Measurements from ENCODE around the gene ASIC2. TPM values are rescaled to one million over a fixed set of nuclear protein-coding genes. Genes with fewer than 3 reads are reported as not detected.
A peak's percentile ranks its signal among the peaks of the same experiment; 100 is the strongest.

The ASIC2 gene
- total RNA-seq, 1 experiment from 2014 or later, result not detected

- Mint-ChIP-seq H3K4me3 (ENCODE audit: unreplicated experiment) (no peak overlapping the region), H3K27me3 (ENCODE audit: insufficient read depth, unreplicated experiment) (no peaks in the 10 kb centered on the region), H3K4me1 (ENCODE audit: insufficient read depth, unreplicated experiment) (peaks cover 27% of the 10 kb centered on the region), H3K9me3 (ENCODE audit: unreplicated experiment) (no peaks in the 10 kb centered on the region), H3K36me3 (ENCODE audit: insufficient read depth, unreplicated experiment) (peaks cover 10% of the 10 kb centered on the region), H3K27ac (ENCODE audit: low read depth, unreplicated experiment) (no peak overlapping the region)
- ChIA-PET CTCF (interaction anchor here (0.6 to 1.5 kb wide), 3 partner anchors 17 to 736 kb away, joined by 3 to 5 read pairs (median 3); no protein-coding TSS in a partner anchor), POLR2A (no interaction called here)
- intact Hi-C loops (cut with micrococcal nuclease), result no loop called here
- no TSS peak for BruUV-seq (replicated peaks)
- no peak for DNase-seq (ENCODE audit: unreplicated experiment)
- TF ChIP-seq, protein P1, sequence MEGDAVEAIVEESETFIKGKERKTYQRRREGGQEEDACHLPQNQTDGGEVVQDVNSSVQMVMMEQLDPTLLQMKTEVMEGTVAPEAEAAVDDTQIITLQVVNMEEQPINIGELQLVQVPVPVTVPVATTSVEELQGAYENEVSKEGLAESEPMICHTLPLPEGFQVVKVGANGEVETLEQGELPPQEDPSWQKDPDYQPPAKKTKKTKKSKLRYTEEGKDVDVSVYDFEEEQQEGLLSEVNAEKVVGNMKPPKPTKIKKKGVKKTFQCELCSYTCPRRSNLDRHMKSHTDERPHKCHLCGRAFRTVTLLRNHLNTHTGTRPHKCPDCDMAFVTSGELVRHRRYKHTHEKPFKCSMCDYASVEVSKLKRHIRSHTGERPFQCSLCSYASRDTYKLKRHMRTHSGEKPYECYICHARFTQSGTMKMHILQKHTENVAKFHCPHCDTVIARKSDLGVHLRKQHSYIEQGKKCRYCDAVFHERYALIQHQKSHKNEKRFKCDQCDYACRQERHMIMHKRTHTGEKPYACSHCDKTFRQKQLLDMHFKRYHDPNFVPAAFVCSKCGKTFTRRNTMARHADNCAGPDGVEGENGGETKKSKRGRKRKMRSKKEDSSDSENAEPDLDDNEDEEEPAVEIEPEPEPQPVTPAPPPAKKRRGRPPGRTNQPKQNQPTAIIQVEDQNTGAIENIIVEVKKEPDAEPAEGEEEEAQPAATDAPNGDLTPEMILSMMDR (IDR thresholded peaks at IDR 0.05; ENCODE audit: unreplicated experiment), result no peak
Observed at GRCh38 chr17:33014751-33015150, 278.3 kb downstream of the ASIC2 start.

DNA sequence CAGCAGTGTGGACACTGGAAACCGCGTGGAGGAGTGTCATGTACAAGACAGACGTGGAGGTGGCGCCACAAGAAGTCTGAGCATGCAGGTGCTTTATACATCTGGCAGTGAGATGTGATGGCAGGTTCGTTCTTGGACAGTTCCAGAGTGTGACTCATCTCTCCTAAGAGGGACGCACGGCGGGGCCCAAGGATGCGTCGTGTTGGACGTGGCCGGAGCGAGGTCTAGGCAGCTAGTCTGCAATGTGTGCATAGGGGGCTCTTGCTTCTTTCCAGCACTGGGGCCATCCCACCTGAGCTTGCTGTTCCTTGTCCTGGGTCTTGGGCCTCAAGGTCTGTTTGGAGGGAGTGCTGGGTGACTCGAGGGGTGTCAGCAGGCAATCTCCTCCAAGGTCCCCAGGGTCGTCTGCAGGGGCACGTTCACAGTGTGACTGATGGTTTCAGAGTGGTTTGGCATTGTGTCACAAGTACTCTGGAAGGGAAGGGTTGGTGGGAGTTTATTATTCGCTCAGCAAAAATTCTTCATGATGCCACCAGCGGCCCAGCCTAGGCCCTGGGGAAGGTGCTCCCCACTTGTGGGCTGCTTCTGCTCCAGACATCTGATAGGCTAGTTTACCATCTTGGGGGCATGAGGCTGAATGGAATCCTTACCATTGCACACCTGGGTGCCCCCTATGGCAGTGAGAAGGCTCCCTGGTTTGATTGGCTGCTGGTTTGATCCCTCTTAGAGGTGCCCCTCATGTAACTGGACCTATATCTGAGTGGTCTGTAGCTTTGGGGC, 279.3 kb downstream of the ASIC2 start:
- H3K36me3 Mint-ChIP-seq (ENCODE audit: insufficient read depth, unreplicated experiment), result peaks cover 10% of the 10 kb centered on the region

DNA sequence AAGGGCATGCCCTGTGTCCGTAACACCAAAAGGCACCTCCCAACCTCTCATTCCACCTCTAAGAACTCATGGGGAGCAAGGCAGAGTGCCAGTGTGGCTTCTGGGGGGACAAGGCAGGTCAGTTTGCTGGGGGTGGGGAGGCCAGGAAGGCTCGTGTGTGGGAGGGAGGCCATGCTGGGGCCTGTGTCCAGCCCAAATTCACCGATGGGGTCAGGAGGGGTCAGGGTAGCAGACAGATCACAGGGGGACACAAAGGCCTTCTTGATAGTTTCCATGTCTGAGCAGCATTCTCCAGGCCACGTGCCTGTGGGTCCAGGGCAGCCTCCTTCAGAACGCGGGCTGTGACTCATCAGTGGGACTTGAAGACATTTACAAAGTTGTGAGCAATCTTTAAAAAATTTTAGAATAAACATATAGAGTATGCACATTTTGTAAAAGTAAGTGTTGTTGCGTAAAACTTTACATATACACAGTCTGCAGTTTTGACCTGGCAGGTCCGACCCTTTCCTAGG, 280.5 kb downstream of the ASIC2 start:
- TF ChIP-seq, protein P1 (IDR thresholded peaks at IDR 0.05; ENCODE audit: unreplicated experiment), result no peak
- POLR2A ChIA-PET, result no interaction called here
- H3K4me3 Mint-ChIP-seq (ENCODE audit: unreplicated experiment), result no peak overlapping the region
- peaks cover 10% of the 10 kb centered on the region for H3K36me3 Mint-ChIP-seq (ENCODE audit: insufficient read depth, unreplicated experiment)
- peaks cover 27% of the 10 kb centered on the region for H3K4me1 Mint-ChIP-seq (ENCODE audit: insufficient read depth, unreplicated experiment)
- no peaks in the 10 kb centered on the region for H3K27me3 Mint-ChIP-seq (ENCODE audit: insufficient read depth, unreplicated experiment)
- DNase-seq (ENCODE audit: unreplicated experiment), result peak; percentile 92
- intact Hi-C loops (cut with micrococcal nuclease), result no loop called here
- BruUV-seq (replicated peaks), result no TSS peak
- peak overlapping the region; percentile 90 for H3K27ac Mint-ChIP-seq (ENCODE audit: low read depth, unreplicated experiment)
- CTCF ChIA-PET, result interaction anchor here (5.0 kb wide), 1 partner anchor 14 kb away, joined by 22 read pairs; no protein-coding TSS in a partner anchor
- H3K9me3 Mint-ChIP-seq (ENCODE audit: unreplicated experiment), result no peaks in the 10 kb centered on the region

More for the DNA sequence above, 279.3 kb downstream of the ASIC2 start:
- TF ChIP-seq, protein P1 (IDR thresholded peaks at IDR 0.05; ENCODE audit: unreplicated experiment), result no peak
- intact Hi-C loops (cut with micrococcal nuclease), result no loop called here
- BruUV-seq (replicated peaks), result no TSS peak
- Mint-ChIP-seq H3K27ac (ENCODE audit: low read depth, unreplicated experiment) (no peak overlapping the region), H3K4me3 (ENCODE audit: unreplicated experiment) (no peak overlapping the region), H3K9me3 (ENCODE audit: unreplicated experiment) (no peaks in the 10 kb centered on the region), H3K4me1 (ENCODE audit: insufficient read depth, unreplicated experiment) (peaks cover 27% of the 10 kb centered on the region), H3K27me3 (ENCODE audit: insufficient read depth, unreplicated experiment) (no peaks in the 10 kb centered on the region)
- ChIA-PET CTCF (interaction anchor here (0.6 to 5.0 kb wide), 2 partner anchors 15 to 24 kb away, joined by 3 to 22 read pairs; no protein-coding TSS in a partner anchor), POLR2A (no interaction called here)
- DNase-seq (ENCODE audit: unreplicated experiment), result peak; percentile 72

DNA sequence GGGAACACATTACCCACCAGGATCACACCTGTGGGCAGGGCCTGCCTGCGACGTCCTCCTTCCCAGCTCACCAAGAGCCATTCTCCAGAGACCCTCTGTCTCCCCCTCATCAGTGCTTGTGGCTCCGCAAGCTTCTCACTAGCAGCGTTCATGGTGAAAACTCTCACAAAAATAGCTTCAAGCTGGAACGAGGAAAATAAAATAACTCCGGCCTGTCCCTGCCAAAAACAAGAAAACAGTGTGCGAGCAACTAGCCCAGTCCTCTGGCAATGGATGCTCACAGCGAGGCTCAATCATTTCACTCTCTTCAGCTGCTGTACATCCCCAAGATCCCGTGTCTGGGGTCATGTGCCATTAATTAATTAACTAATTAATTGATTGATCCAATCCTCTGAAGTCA, 283.5 kb downstream of the ASIC2 start:
- BruUV-seq (replicated peaks), result no TSS peak
- Mint-ChIP-seq H3K4me1 (ENCODE audit: insufficient read depth, unreplicated experiment) (peaks cover 20% of the 10 kb centered on the region), H3K36me3 (ENCODE audit: insufficient read depth, unreplicated experiment) (peaks cover 10% of the 10 kb centered on the region), H3K27ac (ENCODE audit: low read depth, unreplicated experiment) (no peak overlapping the region), H3K4me3 (ENCODE audit: unreplicated experiment) (no peak overlapping the region), H3K9me3 (ENCODE audit: unreplicated experiment) (no peaks in the 10 kb centered on the region), H3K27me3 (ENCODE audit: insufficient read depth, unreplicated experiment) (no peaks in the 10 kb centered on the region)
- no peak for DNase-seq (ENCODE audit: unreplicated experiment)
- ChIA-PET CTCF (interaction anchor here (0.6 to 5.0 kb wide), 6 partner anchors 11 to 664 kb away, joined by 3 to 22 read pairs (median 4); no protein-coding TSS in a partner anchor), POLR2A (no interaction called here)
- TF ChIP-seq, protein P1 (IDR thresholded peaks at IDR 0.05; ENCODE audit: unreplicated experiment), result no peak
- intact Hi-C loops (cut with micrococcal nuclease), result no loop called here
